Neural cell (in vitro differentiated cells): ENCODE data around the gene FERD3L. TPM values are rescaled to one million over a fixed set of nuclear protein-coding genes. Genes with fewer than 3 reads are reported as not detected.

Source experiments
- polyA plus RNA-seq: library from polyadenylated mRNA; depleted of rRNA; stranded (reverse); fragments of >200 nt; gene quantifications from 2 replicates; pipeline ENCODE4 v1.2.3, GENCODE V29; 2014

The FERD3L gene
- polyA plus RNA-seq, 1 donor from 2014 or later, result not detected

Other genes starting within 250 kb of the FERD3L start
- not detected in 2 replicates for gene TWIST1, start 27.8 kb downstream of the FERD3L start, polyA plus RNA-seq